Measurements from ENCODE around the gene RSBN1L.

RSBN1L gene

GRCh38 chr7:77812290-77812685 lies 116.0 kb downstream of the RSBN1L start:
- no peak for DNase-seq

GRCh38 chr7:77813180-77813579 lies 116.9 kb downstream of the RSBN1L start:
- DNase-seq, result no peak

- DNase-seq, result no peak
Measured at GRCh38 chr7:77819021-77819420, 122.8 kb downstream of the RSBN1L start.

GRCh38 chr7:77820967-77821366 lies 124.7 kb downstream of the RSBN1L start:
- no peak for DNase-seq

GRCh38 chr7:77822269-77822668 lies 126.0 kb downstream of the RSBN1L start:
- no peak for DNase-seq

GRCh38 chr7:77823787-77824186 lies 127.5 kb downstream of the RSBN1L start:
- DNase-seq, result no peak

GRCh38 chr7:77824636-77825035 lies 128.4 kb downstream of the RSBN1L start:
- DNase-seq, result no peak

GRCh38 chr7:77825131-77825530 lies 128.9 kb downstream of the RSBN1L start:
- DNase-seq, result no peak

- DNase-seq, result no peak
Measured at GRCh38 chr7:77826300-77826699, 130.0 kb downstream of the RSBN1L start.

GRCh38 chr7:77827999-77828398 lies 131.7 kb downstream of the RSBN1L start:
- DNase-seq, result no peak

- DNase-seq, result no peak
Measured at GRCh38 chr7:77830649-77831355, 134.5 kb downstream of the RSBN1L start.

GRCh38 chr7:77831481-77831880 lies 135.2 kb downstream of the RSBN1L start:
- peak; percentile 71 for DNase-seq

- no peak for DNase-seq
Measured at GRCh38 chr7:77831953-77832352, 135.7 kb downstream of the RSBN1L start.

Measured in activated effector memory CD4-positive, alpha-beta T cell treated with anti-CD3 and anti-CD28 coated beads, Interleukin-2, amount 50 U/mL, for 16 hours (primary cell).